HG03432 (cell line): ENCODE measurements around the gene MRGPRX3.
A peak's percentile ranks its signal among the peaks of the same experiment; 100 is the strongest.

Experiments
- ATAC-seq: cut with Tn5 transposase; IDR thresholded peaks from one replicate; pipeline ENCODE4 v1.9.1; 2021; ENCODE audit warnings: mild to moderate bottlenecking, moderate library complexity; ENCODE audit not compliant: unreplicated experiment

MRGPRX3 gene

DNA sequence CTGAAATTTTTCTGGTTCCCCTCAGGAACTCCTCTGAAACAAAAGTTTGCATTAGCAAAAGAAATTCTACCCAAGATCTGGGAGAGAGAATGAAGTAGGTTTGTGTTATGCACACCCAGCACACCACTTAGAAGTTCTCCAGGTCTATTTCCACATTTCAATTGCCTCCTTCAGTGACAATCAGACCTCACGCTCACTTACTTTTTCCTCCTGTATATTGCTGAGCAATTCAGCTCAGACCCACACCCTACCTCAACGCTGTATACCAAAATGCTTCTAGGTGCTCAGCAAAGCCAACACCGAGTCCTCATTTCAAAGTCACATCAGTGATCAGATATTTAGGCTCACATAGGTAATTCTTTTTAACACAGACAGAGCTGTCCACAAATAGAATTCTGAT lies 19.2 kb downstream of the MRGPRX3 start:
- ATAC-seq: no peak

DNA sequence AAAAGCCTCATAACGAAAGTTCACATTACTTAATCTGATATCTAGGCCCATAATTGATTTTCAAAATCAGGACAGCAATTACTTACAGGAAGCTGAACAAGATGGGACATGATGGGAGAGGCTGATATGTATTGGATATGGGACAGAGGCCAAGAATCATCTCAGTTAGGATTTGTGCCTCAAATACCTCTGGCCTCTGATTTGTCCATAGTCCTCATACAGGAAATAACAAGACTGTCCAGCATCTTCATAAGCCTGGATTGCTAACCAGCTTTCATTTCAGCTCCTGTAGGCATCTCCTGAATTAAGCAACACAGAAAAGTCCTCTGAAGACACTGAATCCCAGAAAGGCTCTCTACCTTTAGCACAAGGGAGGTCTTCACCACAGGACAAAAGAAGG lies 36.0 kb downstream of the MRGPRX3 start:
- no peak for ATAC-seq

DNA sequence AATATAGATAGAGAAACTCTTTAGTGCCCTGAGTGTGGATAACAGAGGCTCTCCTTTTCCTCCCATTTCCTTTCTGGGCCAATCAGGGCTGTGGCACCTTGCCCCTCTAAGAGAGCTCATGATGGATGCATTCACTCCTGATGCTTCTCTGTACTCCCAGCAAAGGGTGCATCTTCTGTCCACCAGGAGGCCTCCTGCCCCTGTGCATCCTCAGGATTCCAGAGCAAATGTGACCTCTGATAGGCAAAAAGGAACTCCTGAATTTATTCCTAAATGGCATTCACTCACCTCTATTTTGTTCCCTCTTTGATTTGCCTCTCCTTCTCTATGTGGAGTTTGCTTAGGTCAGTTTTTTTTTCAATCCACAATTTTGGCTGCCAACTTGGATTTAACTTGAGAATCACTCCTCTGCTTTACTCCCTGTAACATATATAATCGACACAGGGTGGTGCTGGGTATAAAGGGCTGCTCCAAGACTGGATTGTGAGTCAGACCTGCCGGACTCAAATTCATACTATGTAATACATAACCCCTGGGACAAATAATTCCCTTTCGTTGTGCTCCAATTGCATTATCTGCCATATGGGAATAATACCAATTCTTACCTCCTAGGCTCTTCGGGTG lies 39.1 kb downstream of the MRGPRX3 start:
- ATAC-seq: peak; percentile 47

DNA sequence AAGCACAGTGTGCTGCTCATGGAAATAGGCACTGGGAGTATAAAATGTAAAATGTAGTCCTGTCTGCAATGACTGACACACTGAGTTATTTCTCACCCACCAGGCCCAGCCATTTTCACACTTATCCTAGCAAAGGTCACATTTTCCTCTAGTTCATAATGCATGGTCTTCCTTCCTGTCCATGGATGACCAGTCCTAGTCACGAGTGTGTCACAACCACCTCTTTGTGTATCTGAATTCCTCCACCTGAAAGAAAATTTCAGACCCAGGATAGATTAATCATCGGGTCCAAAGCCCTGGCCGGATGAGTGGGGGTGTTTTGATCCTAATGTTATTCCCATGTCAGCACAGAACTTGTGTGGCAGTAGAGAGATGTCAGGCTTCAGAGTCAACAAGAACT lies 40.3 kb downstream of the MRGPRX3 start, which contains the start of gene MRGPRX4:
TSS of gene MRGPRX4 (plus strand) at position 172 of the 400 bp plus-strand sequence. CDS start 420 bp downstream, outside the sequence.
- ATAC-seq: no peak

DNA sequence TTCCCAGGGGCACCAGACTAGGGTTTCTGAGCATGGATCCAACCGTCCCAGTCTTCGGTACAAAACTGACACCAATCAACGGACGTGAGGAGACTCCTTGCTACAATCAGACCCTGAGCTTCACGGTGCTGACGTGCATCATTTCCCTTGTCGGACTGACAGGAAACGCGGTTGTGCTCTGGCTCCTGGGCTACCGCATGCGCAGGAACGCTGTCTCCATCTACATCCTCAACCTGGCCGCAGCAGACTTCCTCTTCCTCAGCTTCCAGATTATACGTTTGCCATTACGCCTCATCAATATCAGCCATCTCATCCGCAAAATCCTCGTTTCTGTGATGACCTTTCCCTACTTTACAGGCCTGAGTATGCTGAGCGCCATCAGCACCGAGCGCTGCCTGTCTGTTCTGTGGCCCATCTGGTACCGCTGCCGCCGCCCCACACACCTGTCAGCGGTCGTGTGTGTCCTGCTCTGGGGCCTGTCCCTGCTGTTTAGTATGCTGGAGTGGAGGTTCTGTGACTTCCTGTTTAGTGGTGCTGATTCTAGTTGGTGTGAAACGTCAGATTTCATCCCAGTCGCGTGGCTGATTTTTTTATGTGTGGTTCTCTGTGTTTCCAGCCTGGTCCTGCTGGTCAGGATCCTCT lies 41.0 kb downstream of the MRGPRX3 start:
- ATAC-seq: no peak
